Nephron (organoid): ENCODE measurements around the gene ZBTB21.

Experiments
- H3K27ac Mint-ChIP-seq, 3 experiments: 2 replicates each; pipeline ENCODE4 v1.8.0; 2020; ENCODE audit warnings: mixed read lengths in 3 of 3, mild to moderate bottlenecking in 2 of 3, moderate library complexity in 1 of 3
- H3K27me3 Mint-ChIP-seq: 2 replicates; pipeline ENCODE4 v1.8.0; 2021; ENCODE audit warnings: low read depth, mild to moderate bottlenecking, moderate library complexity, mixed read lengths
- H3K36me3 Mint-ChIP-seq: 2 replicates; pipeline ENCODE4 v1.8.0; 2020; ENCODE audit warnings: low read depth, mixed read lengths
- H3K4me1 Mint-ChIP-seq: 2 replicates; pipeline ENCODE4 v1.8.0; 2020; ENCODE audit warnings: mixed read lengths
- H3K4me3 Mint-ChIP-seq, 3 experiments: 2 replicates each; pipeline ENCODE4 v1.8.0; 2020; ENCODE audit warnings: mild to moderate bottlenecking in 3 of 3, mixed read lengths in 3 of 3, moderate library complexity in 2 of 3
- H3K9me3 Mint-ChIP-seq: 2 replicates; pipeline ENCODE4 v1.8.0; 2020; ENCODE audit warnings: mixed read lengths
- TF ChIP-seq, protein P1 (sequence below), 3 experiments: fragments of 200-600 bp; sonication (generic); IDR thresholded peaks; one replicate each; pipeline ENCODE4 v1.5.0; 2021; ENCODE audit warnings: antibody characterized with exemption in 3 of 3; ENCODE audit not compliant: unreplicated experiment in 3 of 3

ZBTB21 gene

DNA sequence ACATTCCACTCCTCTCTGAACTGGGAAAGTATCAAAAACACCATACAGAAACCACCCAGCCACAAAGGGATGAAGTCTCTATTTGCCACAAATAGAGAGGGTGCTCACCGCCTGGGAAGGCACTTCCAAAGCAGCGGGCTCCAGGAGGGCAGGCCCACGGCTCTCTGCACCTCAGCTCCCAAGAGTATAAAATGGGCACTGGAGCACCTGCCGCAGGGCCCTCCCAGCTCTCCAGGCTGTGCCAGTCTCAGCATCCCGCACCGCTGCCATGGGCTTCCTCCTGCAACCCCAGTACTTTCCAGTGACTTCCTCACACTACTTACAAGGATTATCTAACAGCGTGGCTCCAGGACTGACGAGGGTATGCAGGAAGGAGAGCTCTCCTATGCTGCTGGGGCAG lies 70.8 kb downstream of the ZBTB21 start:
- Mint-ChIP-seq H3K27ac (no peak overlapping the region), H3K4me1 (no peaks in the 10 kb centered on the region), H3K36me3 (no peaks in the 10 kb centered on the region), H3K9me3 (no peaks in the 10 kb centered on the region), H3K27me3 (no peaks in the 10 kb centered on the region), H3K4me3 (no peak overlapping the region)
- TF ChIP-seq, protein P1, sequence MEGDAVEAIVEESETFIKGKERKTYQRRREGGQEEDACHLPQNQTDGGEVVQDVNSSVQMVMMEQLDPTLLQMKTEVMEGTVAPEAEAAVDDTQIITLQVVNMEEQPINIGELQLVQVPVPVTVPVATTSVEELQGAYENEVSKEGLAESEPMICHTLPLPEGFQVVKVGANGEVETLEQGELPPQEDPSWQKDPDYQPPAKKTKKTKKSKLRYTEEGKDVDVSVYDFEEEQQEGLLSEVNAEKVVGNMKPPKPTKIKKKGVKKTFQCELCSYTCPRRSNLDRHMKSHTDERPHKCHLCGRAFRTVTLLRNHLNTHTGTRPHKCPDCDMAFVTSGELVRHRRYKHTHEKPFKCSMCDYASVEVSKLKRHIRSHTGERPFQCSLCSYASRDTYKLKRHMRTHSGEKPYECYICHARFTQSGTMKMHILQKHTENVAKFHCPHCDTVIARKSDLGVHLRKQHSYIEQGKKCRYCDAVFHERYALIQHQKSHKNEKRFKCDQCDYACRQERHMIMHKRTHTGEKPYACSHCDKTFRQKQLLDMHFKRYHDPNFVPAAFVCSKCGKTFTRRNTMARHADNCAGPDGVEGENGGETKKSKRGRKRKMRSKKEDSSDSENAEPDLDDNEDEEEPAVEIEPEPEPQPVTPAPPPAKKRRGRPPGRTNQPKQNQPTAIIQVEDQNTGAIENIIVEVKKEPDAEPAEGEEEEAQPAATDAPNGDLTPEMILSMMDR (IDR thresholded peaks at IDR 0.05; ENCODE audit: unreplicated experiment in 3 of 3): no peak
